Activated CD4-positive, alpha-beta memory T cell treated with anti-CD3 and anti-CD28 coated beads, Interleukin-2, amount 10 ng/mL, durations not matched to agents 7 days and 5 days (primary cell): ENCODE data around the gene OR7C1. TPM values are rescaled to one million over a fixed set of nuclear protein-coding genes. Genes with fewer than 3 reads are reported as not detected.
"Not testable (repeated sequence)": the region's sequence is repeated elsewhere in the genome, so short reads cannot be mapped to it uniquely, and the experiment has no call there.

Experiments
- CTCF ChIA-PET: fragments of 350-600 bp; sonication (Branson Sonifier 250); formaldehyde crosslinking; loops from one replicate; lab custom pipeline; 2021; ENCODE audit warnings: antibody characterized with exemption, inconsistent platforms; lab: Charles Lee
- POLR2A ChIA-PET: fragments of 350-600 bp; sonication (Branson Sonifier 250); formaldehyde crosslinking; loops from one replicate; lab custom pipeline; 2021; ENCODE audit warnings: antibody characterized with exemption; lab: Charles Lee
- DNase-seq: peaks from one replicate; pipeline ENCODE4 v3.0.0-alpha.2; 2020
- H3K27ac Mint-ChIP-seq: one replicate; pipeline ENCODE4 v1.8.0; 2021; ENCODE audit warnings: mild to moderate bottlenecking, mixed read lengths
- H3K27me3 Mint-ChIP-seq: one replicate; pipeline ENCODE4 v1.8.0; 2021; ENCODE audit warnings: mixed read lengths
- H3K36me3 Mint-ChIP-seq: one replicate; pipeline ENCODE4 v1.8.0; 2021; ENCODE audit warnings: low read depth, mixed read lengths
- H3K4me1 Mint-ChIP-seq: one replicate; pipeline ENCODE4 v1.8.0; 2021; ENCODE audit warnings: mixed read lengths
- H3K4me3 Mint-ChIP-seq: one replicate; pipeline ENCODE4 v1.8.0; 2021; ENCODE audit warnings: mild to moderate bottlenecking, mixed read lengths
- H3K9me3 Mint-ChIP-seq: one replicate; pipeline ENCODE4 v1.8.0; 2021; ENCODE audit warnings: mixed read lengths
- total RNA-seq, 2 experiments: library from RNA; stranded (reverse); gene quantifications; one replicate each; pipeline ENCODE4 v1.2.3, GENCODE V29; 2021

Gene OR7C1
- total RNA-seq, 2 experiments from 2014 or later = not detected

GRCh38 chr19:14809272-14810057 lies 25.5 kb downstream of the OR7C1 start:
- ChIA-PET POLR2A (no interaction called here), CTCF (no interaction called here)
- H3K27ac Mint-ChIP-seq = no peak overlapping the region
- no peaks in the 10 kb centered on the region for H3K4me1 Mint-ChIP-seq
- H3K4me3 Mint-ChIP-seq = no peak overlapping the region
- no peaks in the 10 kb centered on the region for H3K27me3 Mint-ChIP-seq
- no peaks in the 10 kb centered on the region for H3K36me3 Mint-ChIP-seq
- H3K9me3 Mint-ChIP-seq = no peaks in the 10 kb centered on the region
- DNase-seq = no peak

GRCh38 chr19:14804765-14805164 lies 30.2 kb downstream of the OR7C1 start:
- H3K36me3 Mint-ChIP-seq = no peaks in the 10 kb centered on the region
- H3K27ac Mint-ChIP-seq = no peak overlapping the region
- H3K4me1 Mint-ChIP-seq = no peaks in the 10 kb centered on the region
- H3K27me3 Mint-ChIP-seq = no peaks in the 10 kb centered on the region
- CTCF ChIA-PET = no interaction called here
- H3K9me3 Mint-ChIP-seq = no peaks in the 10 kb centered on the region
- DNase-seq = no peak
- POLR2A ChIA-PET = no interaction called here
- no peak overlapping the region for H3K4me3 Mint-ChIP-seq

DNA sequence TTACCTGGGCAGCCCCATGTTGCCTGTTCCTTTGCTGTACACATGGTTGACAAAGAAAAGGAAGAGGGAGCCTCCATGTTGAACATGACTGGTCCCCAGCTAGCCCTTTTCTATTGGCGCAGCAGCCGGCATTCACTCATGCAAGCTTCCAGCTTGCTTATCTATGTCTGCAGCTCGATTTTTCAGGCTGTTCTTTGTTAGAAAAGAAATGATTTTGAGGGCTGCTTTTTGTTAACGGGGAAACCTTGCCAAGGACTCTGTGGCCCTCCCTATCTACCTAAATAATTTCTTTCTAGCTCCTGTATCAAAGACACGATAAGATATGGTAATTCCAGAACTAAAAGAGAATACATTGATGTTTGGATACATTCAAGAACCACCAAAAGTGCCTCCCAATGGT lies 36.2 kb downstream of the OR7C1 start:
- peaks cover 9% of the 10 kb centered on the region for H3K27me3 Mint-ChIP-seq
- peaks cover 4% of the 10 kb centered on the region for H3K4me1 Mint-ChIP-seq
- ChIA-PET POLR2A (no interaction called here), CTCF (no interaction called here)
- H3K27ac Mint-ChIP-seq = no peak overlapping the region
- H3K4me3 Mint-ChIP-seq = no peak overlapping the region
- H3K36me3 Mint-ChIP-seq = no peaks in the 10 kb centered on the region
- H3K9me3 Mint-ChIP-seq = no peaks in the 10 kb centered on the region
- DNase-seq = no peak

DNA sequence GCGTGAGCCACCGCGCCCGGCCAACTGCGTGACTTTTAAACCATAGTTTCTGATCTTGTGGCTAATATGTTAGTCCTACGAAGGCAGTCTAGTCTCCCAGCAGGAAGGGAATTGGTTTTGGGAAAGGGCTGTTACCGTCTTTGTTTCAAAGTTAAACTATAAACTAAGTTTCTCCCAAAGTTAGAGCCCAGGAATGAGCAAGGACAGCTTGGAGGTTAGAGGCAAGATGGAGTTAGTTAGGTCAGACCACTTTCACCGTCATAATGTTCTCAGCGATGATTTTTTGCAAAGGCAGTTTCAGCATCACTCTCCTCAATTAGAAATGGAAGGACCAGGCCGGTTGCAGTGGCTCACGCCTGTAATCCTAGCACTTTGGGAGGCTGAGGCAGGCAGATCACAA lies 39.0 kb downstream of the OR7C1 start:
- DNase-seq = no peak
- Mint-ChIP-seq H3K27ac (no peak overlapping the region), H3K4me1 (peaks cover 4% of the 10 kb centered on the region), H3K36me3 (no peaks in the 10 kb centered on the region), H3K4me3 (no peak overlapping the region), H3K27me3 (peaks cover 15% of the 10 kb centered on the region), H3K9me3 (no peaks in the 10 kb centered on the region)
- POLR2A ChIA-PET = no interaction called here
- CTCF ChIA-PET = no interaction called here

- DNase-seq = no peak
- Mint-ChIP-seq H3K36me3 (no peaks in the 10 kb centered on the region), H3K9me3 (no peaks in the 10 kb centered on the region), H3K27me3 (peaks cover 15% of the 10 kb centered on the region), H3K4me3 (no peak overlapping the region), H3K27ac (no peak overlapping the region), H3K4me1 (peaks cover 4% of the 10 kb centered on the region)
- CTCF ChIA-PET = interaction anchor here (1.1 kb wide), 1 partner anchor 9 kb away, joined by 3 read pairs; no protein-coding TSS in a partner anchor
- POLR2A ChIA-PET = no interaction called here
Observed at GRCh38 chr19:14795078-14795721, 39.8 kb downstream of the OR7C1 start.

GRCh38 chr19:14792250-14792649 lies 42.7 kb downstream of the OR7C1 start:
- H3K27me3 Mint-ChIP-seq = peaks cover 15% of the 10 kb centered on the region
- DNase-seq, H3K36me3 Mint-ChIP-seq, POLR2A ChIA-PET, H3K4me3 Mint-ChIP-seq, H3K9me3 Mint-ChIP-seq, H3K27ac Mint-ChIP-seq, CTCF ChIA-PET, H3K4me1 Mint-ChIP-seq: not testable (repeated sequence)

DNA sequence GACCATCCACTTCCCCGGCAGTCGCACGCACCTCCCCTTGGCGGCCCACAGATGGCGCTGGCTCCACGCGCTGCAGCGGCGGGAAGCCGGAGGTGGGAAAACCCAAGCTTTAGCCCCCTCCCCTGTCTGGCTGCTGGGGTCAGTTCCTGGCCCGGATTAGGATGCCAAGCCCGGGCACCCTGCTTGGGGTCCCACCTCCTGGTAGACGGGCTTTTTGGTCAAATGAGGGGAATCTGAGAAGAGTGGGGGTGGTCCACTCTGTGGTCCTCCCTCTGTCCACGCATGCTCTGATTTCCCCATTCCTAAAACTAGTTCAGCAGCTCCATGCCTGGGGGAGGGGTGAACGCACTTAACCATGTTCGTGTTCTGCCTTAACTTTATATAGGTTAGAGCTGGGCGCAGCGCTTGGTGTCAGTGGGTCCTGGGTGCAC lies 48.5 kb downstream of the OR7C1 start:
- peak; percentile 25 for DNase-seq
- H3K27me3 Mint-ChIP-seq = peaks cover 5% of the 10 kb centered on the region
- H3K9me3 Mint-ChIP-seq = no peaks in the 10 kb centered on the region
- no peak overlapping the region for H3K27ac Mint-ChIP-seq
- CTCF ChIA-PET = interaction anchor here (0.7 to 2.1 kb wide), 6 partner anchors 8 to 212 kb away, joined by 3 to 4 read pairs (median 4); no protein-coding TSS in a partner anchor
- peaks cover 20% of the 10 kb centered on the region for H3K4me1 Mint-ChIP-seq
- POLR2A ChIA-PET = no interaction called here
- H3K36me3 Mint-ChIP-seq = no peaks in the 10 kb centered on the region
- no peak overlapping the region for H3K4me3 Mint-ChIP-seq

DNA sequence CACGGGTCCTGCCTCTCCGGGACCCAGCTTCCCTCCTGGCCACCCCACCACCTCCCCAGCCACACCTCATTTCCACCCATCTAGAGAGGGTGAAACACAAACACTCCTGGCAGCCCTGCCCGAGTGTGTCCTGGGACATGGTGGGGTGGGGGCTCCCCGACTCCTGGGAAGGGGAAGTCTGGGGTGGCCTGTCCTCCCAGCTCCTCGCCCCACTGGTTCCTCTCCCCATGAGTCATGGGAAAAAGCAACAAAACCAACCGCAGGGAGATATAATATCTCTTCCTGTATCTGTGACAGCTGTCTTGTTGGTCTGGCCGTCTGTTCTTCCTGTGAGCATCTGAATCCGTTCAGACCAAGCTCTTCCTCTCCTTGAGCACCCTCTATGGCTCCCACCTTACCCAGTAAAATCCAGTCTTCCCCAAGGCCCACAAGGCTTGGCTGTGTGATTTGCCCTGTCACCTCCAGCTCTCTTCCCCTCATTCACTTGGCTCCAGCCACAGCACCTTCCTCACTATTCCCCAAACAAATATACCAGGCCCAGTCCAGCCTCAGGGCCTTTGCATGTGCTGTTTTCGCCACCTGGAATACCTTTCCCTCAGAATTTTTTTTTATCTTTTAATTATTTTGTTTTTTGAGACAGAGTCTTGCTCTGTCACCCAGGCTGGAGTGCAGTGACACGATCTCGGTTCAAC lies 49.7 kb downstream of the OR7C1 start:
- H3K36me3 Mint-ChIP-seq, H3K9me3 Mint-ChIP-seq, POLR2A ChIA-PET, H3K4me3 Mint-ChIP-seq, H3K27me3 Mint-ChIP-seq, H3K27ac Mint-ChIP-seq: not testable (repeated sequence)
- peak; percentile 21 for DNase-seq
- CTCF ChIA-PET = interaction anchor here (0.6 to 2.1 kb wide), 2 partner anchors 59 to 105 kb away, joined by 3 to 4 read pairs; no protein-coding TSS in a partner anchor
- H3K4me1 Mint-ChIP-seq = peaks cover 20% of the 10 kb centered on the region

DNA sequence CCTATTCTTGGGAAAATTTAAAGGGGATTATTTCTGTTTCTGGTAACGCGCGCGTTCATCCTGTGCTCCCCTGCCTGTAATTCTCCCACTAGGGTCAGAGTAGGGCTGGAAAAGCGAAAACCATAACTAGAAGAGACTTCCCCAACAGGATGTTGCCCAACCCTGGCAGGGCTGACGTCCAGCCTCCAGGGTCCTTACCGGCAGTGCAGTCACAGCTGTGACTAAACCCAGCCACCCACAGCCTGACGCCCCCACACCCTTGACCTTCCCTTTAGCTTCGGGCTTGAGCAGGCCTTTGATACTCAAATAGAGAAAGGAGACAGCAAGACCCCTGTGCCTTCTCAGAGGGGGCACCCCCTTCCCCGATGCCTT lies 50.3 kb downstream of the OR7C1 start:
- H3K9me3 Mint-ChIP-seq, POLR2A ChIA-PET, H3K36me3 Mint-ChIP-seq, H3K4me3 Mint-ChIP-seq, H3K27me3 Mint-ChIP-seq, DNase-seq, H3K27ac Mint-ChIP-seq: not testable (repeated sequence)
- CTCF ChIA-PET = interaction anchor here (0.6 to 2.1 kb wide), 2 partner anchors 58 to 105 kb away, joined by 3 to 4 read pairs; no protein-coding TSS in a partner anchor
- H3K4me1 Mint-ChIP-seq = peaks cover 20% of the 10 kb centered on the region

DNA sequence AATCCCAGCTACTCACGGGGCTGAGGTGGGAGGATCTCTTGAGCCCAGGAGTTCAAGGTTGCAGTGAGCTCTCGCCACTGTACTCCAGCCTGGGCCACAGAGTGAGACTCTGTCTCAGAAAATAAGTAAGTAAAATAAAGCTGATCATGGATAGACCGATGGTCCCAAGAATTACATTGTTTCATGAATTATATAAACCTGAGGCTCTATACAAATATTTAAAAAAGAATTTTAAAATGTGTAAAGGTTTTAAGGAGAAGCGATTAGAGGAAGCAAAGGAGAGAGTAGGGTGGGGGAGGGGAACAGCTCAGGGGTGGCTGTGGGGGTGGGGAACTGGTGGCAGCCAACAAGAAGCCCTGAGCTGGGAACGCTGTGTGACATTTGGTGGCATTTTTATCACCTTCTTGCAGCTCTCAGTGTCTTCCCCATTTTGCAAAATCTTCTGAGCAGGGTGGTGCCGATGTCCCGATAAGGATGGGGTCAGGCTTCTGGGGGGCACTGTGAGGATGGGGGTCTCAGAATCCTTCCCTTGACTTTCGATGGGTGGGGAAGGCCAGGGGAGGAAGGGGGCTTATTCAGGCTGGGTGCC lies 51.5 kb downstream of the OR7C1 start:
- DNase-seq, H3K9me3 Mint-ChIP-seq, POLR2A ChIA-PET, CTCF ChIA-PET, H3K27me3 Mint-ChIP-seq, H3K36me3 Mint-ChIP-seq, H3K27ac Mint-ChIP-seq, H3K4me3 Mint-ChIP-seq: not testable (repeated sequence)
- peaks cover 20% of the 10 kb centered on the region for H3K4me1 Mint-ChIP-seq

- Mint-ChIP-seq H3K9me3 (no peaks in the 10 kb centered on the region), H3K36me3 (no peaks in the 10 kb centered on the region), H3K27me3 (peaks cover 3% of the 10 kb centered on the region), H3K4me1 (peaks cover 20% of the 10 kb centered on the region), H3K4me3 (no peak overlapping the region), H3K27ac (no peak overlapping the region)
- no peak for DNase-seq
- ChIA-PET CTCF (no interaction called here), POLR2A (no interaction called here)
Observed at GRCh38 chr19:14782626-14783409, 52.2 kb downstream of the OR7C1 start.

- CTCF ChIA-PET, H3K9me3 Mint-ChIP-seq, H3K4me3 Mint-ChIP-seq, H3K36me3 Mint-ChIP-seq, H3K27ac Mint-ChIP-seq, H3K27me3 Mint-ChIP-seq, DNase-seq, POLR2A ChIA-PET: not testable (repeated sequence)
- peaks cover 16% of the 10 kb centered on the region for H3K4me1 Mint-ChIP-seq
Observed at GRCh38 chr19:14781713-14782536, 53.1 kb downstream of the OR7C1 start.
